ENCODE results near the gene ISG20L2.

- TF ChIP-seq CTCF (conservative IDR thresholded peaks at IDR 0.05) (no peak), EZH2 (IDR thresholded peaks at IDR 0.05; ENCODE audit: low read depth) (no peak)
Observed at GRCh38 chr1:156714830-156715229, 13.7 kb downstream of the ISG20L2 start.
